Measurements from ENCODE around the gene PSD2.

PSD2 gene

GRCh38 chr5:139763280-139763929 lies 32.2 kb upstream of the PSD2 start:
- no peak for TF ChIP-seq CTCF (IDR thresholded peaks at IDR 0.05; ENCODE audit: borderline replicate concordance, control extremely low read depth, extremely low read depth, insufficient read depth, missing control alignments)
- in situ Hi-C loops (cut with MboI; ENCODE audit: low sequenced_read_pairs, unreplicated experiment): loop anchor here (5.0 to 25.0 kb wide), 2 partner anchors 131 to 351 kb away; partner anchors contain the start of gene SPATA24
- no peak for DNase-seq (ENCODE audit: low spot score)

- no peak for TF ChIP-seq CTCF (IDR thresholded peaks at IDR 0.05; ENCODE audit: borderline replicate concordance, control extremely low read depth, extremely low read depth, insufficient read depth, missing control alignments)
- DNase-seq (ENCODE audit: low spot score): no peak
- in situ Hi-C loops (cut with MboI; ENCODE audit: low sequenced_read_pairs, unreplicated experiment): loop anchor here (5.0 to 25.0 kb wide), 2 partner anchors 132 to 352 kb away; partner anchors contain the start of gene SPATA24
These were observed 31.4 kb upstream of the PSD2 start for GRCh38 chr5:139763930-139764791.

- TF ChIP-seq CTCF (IDR thresholded peaks at IDR 0.05; ENCODE audit: borderline replicate concordance, control extremely low read depth, extremely low read depth, insufficient read depth, missing control alignments): no peak
- DNase-seq (ENCODE audit: low spot score): no peak
- in situ Hi-C loops (cut with MboI; ENCODE audit: low sequenced_read_pairs, unreplicated experiment): loop anchor here (5.0 to 25.0 kb wide), 2 partner anchors 133 to 353 kb away; partner anchors contain the start of gene SPATA24
These were observed 30.7 kb upstream of the PSD2 start for GRCh38 chr5:139764886-139765408.

- in situ Hi-C loops (cut with MboI; ENCODE audit: low sequenced_read_pairs, unreplicated experiment): loop anchor here (25.0 kb wide), 1 partner anchor 353 kb away; the partner anchor contains the start of gene SPATA24
- peak; percentile 96 for TF ChIP-seq CTCF (IDR thresholded peaks at IDR 0.05; ENCODE audit: borderline replicate concordance, control extremely low read depth, extremely low read depth, insufficient read depth, missing control alignments)
- DNase-seq (ENCODE audit: low spot score): peak; percentile 89
These were observed 30.0 kb upstream of the PSD2 start for GRCh38 chr5:139765409-139766217.

- no peak for TF ChIP-seq CTCF (IDR thresholded peaks at IDR 0.05; ENCODE audit: borderline replicate concordance, control extremely low read depth, extremely low read depth, insufficient read depth, missing control alignments)
- in situ Hi-C loops (cut with MboI; ENCODE audit: low sequenced_read_pairs, unreplicated experiment): loop anchor here (25.0 kb wide), 1 partner anchor 356 kb away; the partner anchor contains the start of gene SPATA24
- no peak for DNase-seq (ENCODE audit: low spot score)
These were observed 27.6 kb upstream of the PSD2 start for GRCh38 chr5:139767960-139768359.

Measured in GM13976 (cell line).